ENCODE measurements around the gene LRRC30.

DNA sequence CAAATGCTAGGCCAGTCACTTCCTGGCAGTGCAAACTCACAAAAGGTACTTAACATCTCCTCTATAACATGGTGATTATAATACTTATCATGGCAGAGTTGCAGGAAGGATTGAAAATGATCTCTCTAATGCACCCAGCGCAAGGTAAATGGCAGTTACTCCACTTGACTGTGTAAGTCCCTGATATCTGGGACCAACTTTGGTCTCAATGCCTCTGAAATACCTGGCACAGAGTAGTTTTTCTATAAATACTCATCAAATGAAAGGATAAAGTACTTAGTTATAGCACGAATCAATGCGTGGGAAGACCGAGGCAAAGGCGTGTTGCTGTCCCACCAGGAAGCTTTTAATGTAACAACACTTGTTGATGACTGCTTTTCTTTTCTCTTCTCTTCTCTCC is 24.8 kb downstream of the LRRC30 start:
- TF ChIP-seq, protein P1, sequence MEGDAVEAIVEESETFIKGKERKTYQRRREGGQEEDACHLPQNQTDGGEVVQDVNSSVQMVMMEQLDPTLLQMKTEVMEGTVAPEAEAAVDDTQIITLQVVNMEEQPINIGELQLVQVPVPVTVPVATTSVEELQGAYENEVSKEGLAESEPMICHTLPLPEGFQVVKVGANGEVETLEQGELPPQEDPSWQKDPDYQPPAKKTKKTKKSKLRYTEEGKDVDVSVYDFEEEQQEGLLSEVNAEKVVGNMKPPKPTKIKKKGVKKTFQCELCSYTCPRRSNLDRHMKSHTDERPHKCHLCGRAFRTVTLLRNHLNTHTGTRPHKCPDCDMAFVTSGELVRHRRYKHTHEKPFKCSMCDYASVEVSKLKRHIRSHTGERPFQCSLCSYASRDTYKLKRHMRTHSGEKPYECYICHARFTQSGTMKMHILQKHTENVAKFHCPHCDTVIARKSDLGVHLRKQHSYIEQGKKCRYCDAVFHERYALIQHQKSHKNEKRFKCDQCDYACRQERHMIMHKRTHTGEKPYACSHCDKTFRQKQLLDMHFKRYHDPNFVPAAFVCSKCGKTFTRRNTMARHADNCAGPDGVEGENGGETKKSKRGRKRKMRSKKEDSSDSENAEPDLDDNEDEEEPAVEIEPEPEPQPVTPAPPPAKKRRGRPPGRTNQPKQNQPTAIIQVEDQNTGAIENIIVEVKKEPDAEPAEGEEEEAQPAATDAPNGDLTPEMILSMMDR (IDR thresholded peaks at IDR 0.05), result no peak
- TF ChIP-seq EZH2 (IDR thresholded peaks at IDR 0.05) (no peak), EZH2phosphoT487 (IDR thresholded peaks at IDR 0.05) (no peak)
